Measurements from ENCODE around the gene INTS4. TPM values are rescaled to one million over a fixed set of nuclear protein-coding genes. Genes with fewer than 3 reads are reported as not detected.

Gene INTS4
- total RNA-seq, 2 experiments from 2014 or later, result 50.6 to 57.0 TPM

DNA sequence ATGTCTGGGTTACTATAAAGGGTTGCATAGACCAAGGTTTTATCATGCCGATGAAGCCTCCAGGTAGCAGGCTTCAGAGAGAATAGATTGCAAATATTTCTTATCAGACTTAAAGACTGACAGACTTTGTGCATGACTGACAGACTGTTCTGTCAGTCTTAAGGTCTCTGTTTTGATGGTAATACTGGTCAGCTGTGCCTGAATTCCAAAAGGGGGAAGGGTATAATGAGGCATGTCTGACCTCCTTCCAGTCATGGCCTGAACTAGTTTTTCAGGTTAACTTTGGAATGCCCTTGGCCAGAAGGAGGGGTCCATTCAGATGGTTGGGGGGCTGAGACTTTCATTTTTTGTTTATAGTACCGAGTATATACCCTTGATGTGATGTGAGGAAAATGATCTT is 33.3 kb upstream of the INTS4 start:
- Histone ChIP-seq H3K9me2 (ENCODE audit: insufficient read depth, low read length) (no peaks in the 10 kb centered on the region), H3K36me3 (ENCODE audit: insufficient read depth, low read length) (no peaks in the 10 kb centered on the region), H3K79me2 (ENCODE audit: insufficient read depth, low read depth, low read length) (no peaks in the 10 kb centered on the region), H3K27ac (ENCODE audit: low read depth, low read length, poor library complexity, severe bottlenecking) (no peak overlapping the region), H2AFZ (ENCODE audit: low read length) (no peak overlapping the region), H3K4me3 (ENCODE audit: low read depth, low read length, poor library complexity, severe bottlenecking) (no peak overlapping the region), H3K4me1 (ENCODE audit: insufficient read depth, low read length, poor library complexity, severe bottlenecking) (no peaks in the 10 kb centered on the region), H3K4me2 (ENCODE audit: low read length) (no peak overlapping the region), H4K20me1 (ENCODE audit: insufficient read depth, low read length) (no peaks in the 10 kb centered on the region), H3K9me3 (ENCODE audit: low read length) (no peaks in the 10 kb centered on the region)
- no TSS peak for BruUV-seq (replicated peaks)
- no peak for TF ChIP-seq EZH2phosphoT487 (IDR thresholded peaks at IDR 0.05; ENCODE audit: borderline replicate concordance, low read depth, low read length)
- TF ChIP-seq, protein P1, sequence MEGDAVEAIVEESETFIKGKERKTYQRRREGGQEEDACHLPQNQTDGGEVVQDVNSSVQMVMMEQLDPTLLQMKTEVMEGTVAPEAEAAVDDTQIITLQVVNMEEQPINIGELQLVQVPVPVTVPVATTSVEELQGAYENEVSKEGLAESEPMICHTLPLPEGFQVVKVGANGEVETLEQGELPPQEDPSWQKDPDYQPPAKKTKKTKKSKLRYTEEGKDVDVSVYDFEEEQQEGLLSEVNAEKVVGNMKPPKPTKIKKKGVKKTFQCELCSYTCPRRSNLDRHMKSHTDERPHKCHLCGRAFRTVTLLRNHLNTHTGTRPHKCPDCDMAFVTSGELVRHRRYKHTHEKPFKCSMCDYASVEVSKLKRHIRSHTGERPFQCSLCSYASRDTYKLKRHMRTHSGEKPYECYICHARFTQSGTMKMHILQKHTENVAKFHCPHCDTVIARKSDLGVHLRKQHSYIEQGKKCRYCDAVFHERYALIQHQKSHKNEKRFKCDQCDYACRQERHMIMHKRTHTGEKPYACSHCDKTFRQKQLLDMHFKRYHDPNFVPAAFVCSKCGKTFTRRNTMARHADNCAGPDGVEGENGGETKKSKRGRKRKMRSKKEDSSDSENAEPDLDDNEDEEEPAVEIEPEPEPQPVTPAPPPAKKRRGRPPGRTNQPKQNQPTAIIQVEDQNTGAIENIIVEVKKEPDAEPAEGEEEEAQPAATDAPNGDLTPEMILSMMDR (conservative IDR thresholded peaks at IDR 0.05; ENCODE audit: low read length), result no peak
- ChIA-PET CTCF (ENCODE audit: unreplicated experiment) (no interaction called here), POLR2A (interaction anchor here (0.6 kb wide), 1 partner anchor 369 kb away, joined by 4 read pairs; no protein-coding TSS in a partner anchor)
- intact Hi-C loops (cut with micrococcal nuclease; ENCODE audit: unreplicated experiment), result no loop called here
- DNase-seq (ENCODE audit: low spot score), result no peak

DNA sequence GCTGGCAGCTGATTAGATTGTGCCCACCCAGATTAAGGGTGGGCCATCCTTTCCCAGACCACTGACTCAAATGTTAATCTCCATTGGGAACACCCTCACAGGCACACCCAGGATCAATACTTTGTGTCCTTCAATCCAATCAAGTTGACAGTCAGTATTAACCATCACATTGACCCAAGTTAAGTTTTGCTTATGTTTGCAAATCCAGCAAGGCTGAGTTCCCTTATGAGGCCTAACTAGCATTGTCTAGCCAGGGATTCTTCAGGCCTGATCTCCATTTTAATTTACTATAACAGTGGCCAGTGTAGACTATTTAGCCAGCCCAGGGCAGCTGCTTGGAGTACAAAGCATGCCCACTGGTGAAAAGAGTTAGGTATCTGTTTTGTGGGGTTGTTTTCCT is 30.9 kb upstream of the INTS4 start:
- Histone ChIP-seq H4K20me1 (ENCODE audit: insufficient read depth, low read length) (no peaks in the 10 kb centered on the region), H3K27ac (ENCODE audit: low read depth, low read length, poor library complexity, severe bottlenecking) (no peak overlapping the region), H3K9me3 (ENCODE audit: low read length) (no peaks in the 10 kb centered on the region), H3K4me2 (ENCODE audit: low read length) (no peak overlapping the region), H3K4me3 (ENCODE audit: low read depth, low read length, poor library complexity, severe bottlenecking) (no peak overlapping the region), H3K4me1 (ENCODE audit: insufficient read depth, low read length, poor library complexity, severe bottlenecking) (no peaks in the 10 kb centered on the region), H3K36me3 (ENCODE audit: insufficient read depth, low read length) (no peaks in the 10 kb centered on the region), H3K9me2 (ENCODE audit: insufficient read depth, low read length) (no peaks in the 10 kb centered on the region), H3K79me2 (ENCODE audit: insufficient read depth, low read depth, low read length) (no peaks in the 10 kb centered on the region), H2AFZ (ENCODE audit: low read length) (no peak overlapping the region)
- intact Hi-C loops (cut with micrococcal nuclease; ENCODE audit: unreplicated experiment), result no loop called here
- TF ChIP-seq, protein P1 (conservative IDR thresholded peaks at IDR 0.05; ENCODE audit: low read length), result no peak
- TF ChIP-seq EZH2phosphoT487 (IDR thresholded peaks at IDR 0.05; ENCODE audit: borderline replicate concordance, low read depth, low read length), result no peak
- CTCF ChIA-PET (ENCODE audit: unreplicated experiment), result no interaction called here
- POLR2A ChIA-PET, result no interaction called here
- BruUV-seq (replicated peaks), result no TSS peak
- no peak for DNase-seq (ENCODE audit: low spot score)

DNA sequence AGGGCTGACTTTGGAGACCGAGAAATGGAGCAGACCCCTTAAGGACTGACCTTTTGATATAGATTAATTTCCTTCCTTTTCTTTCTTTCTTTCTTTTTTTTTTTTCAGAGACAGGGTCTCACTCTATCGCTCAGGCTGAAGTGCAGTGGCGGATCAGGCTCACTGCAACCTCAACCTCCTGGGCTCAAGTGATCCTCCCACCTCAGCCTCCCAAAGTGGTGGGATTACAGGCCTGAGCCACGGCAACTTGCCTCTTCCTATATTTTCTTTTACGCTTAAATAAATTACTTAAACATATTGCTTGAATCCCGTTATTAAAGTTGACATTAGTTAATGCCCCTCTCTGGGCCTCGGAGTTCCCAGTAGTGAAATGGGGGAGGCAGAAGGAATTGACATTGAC is 29.0 kb upstream of the INTS4 start:
- no peak overlapping the region for H3K4me2 ChIP-seq (ENCODE audit: low read length)
- DNase-seq (ENCODE audit: low spot score), result no peak
- H3K79me2 ChIP-seq (ENCODE audit: insufficient read depth, low read depth, low read length), result no peaks in the 10 kb centered on the region
- intact Hi-C loops (cut with micrococcal nuclease; ENCODE audit: unreplicated experiment), result no loop called here
- POLR2A ChIA-PET, result interaction anchor here (1.2 to 1.3 kb wide), 2 partner anchors 11 to 16 kb away, joined by 3 read pairs; no protein-coding TSS in a partner anchor
- no peaks in the 10 kb centered on the region for H3K36me3 ChIP-seq (ENCODE audit: insufficient read depth, low read length)
- no peak overlapping the region for H2AFZ ChIP-seq (ENCODE audit: low read length)
- no peak overlapping the region for H3K4me3 ChIP-seq (ENCODE audit: low read depth, low read length, poor library complexity, severe bottlenecking)
- no peaks in the 10 kb centered on the region for H4K20me1 ChIP-seq (ENCODE audit: insufficient read depth, low read length)
- no peaks in the 10 kb centered on the region for H3K9me3 ChIP-seq (ENCODE audit: low read length)
- CTCF ChIA-PET (ENCODE audit: unreplicated experiment), result no interaction called here
- H3K9me2 ChIP-seq (ENCODE audit: insufficient read depth, low read length), result no peaks in the 10 kb centered on the region
- no TSS peak for BruUV-seq (replicated peaks)
- TF ChIP-seq EZH2phosphoT487 (IDR thresholded peaks at IDR 0.05; ENCODE audit: borderline replicate concordance, low read depth, low read length), result no peak
- TF ChIP-seq, protein P1 (conservative IDR thresholded peaks at IDR 0.05; ENCODE audit: low read length), result no peak
- H3K27ac ChIP-seq (ENCODE audit: low read depth, low read length, poor library complexity, severe bottlenecking), result no peak overlapping the region
- no peaks in the 10 kb centered on the region for H3K4me1 ChIP-seq (ENCODE audit: insufficient read depth, low read length, poor library complexity, severe bottlenecking)
